Measurements from ENCODE around the gene ACTL8.

Gene ACTL8

GRCh38 chr1:17816511-17816910, 61.4 kb downstream of the ACTL8 start:
- DNase-seq (ENCODE audit: low spot score) = no peak
- no peak for TF ChIP-seq CTCF (IDR thresholded peaks at IDR 0.05; ENCODE audit: extremely low read depth, missing control alignments)

GRCh38 chr1:17819129-17819802, 64.1 kb downstream of the ACTL8 start:
- DNase-seq (ENCODE audit: low spot score) = no peak
- TF ChIP-seq CTCF (IDR thresholded peaks at IDR 0.05; ENCODE audit: extremely low read depth, missing control alignments) = no peak

- TF ChIP-seq CTCF (IDR thresholded peaks at IDR 0.05; ENCODE audit: extremely low read depth, missing control alignments) = no peak
- DNase-seq (ENCODE audit: low spot score) = no peak
These were observed 65.1 kb downstream of the ACTL8 start for GRCh38 chr1:17820198-17820597.

- no peak for DNase-seq (ENCODE audit: low spot score)
- TF ChIP-seq CTCF (IDR thresholded peaks at IDR 0.05; ENCODE audit: extremely low read depth, missing control alignments) = no peak
These were observed 67.8 kb downstream of the ACTL8 start for GRCh38 chr1:17822741-17823426.

GRCh38 chr1:17825273-17826164, 70.4 kb downstream of the ACTL8 start:
- no peak for TF ChIP-seq CTCF (IDR thresholded peaks at IDR 0.05; ENCODE audit: extremely low read depth, missing control alignments)
- no peak for DNase-seq (ENCODE audit: low spot score)

- DNase-seq (ENCODE audit: low spot score) = peak; percentile 45
- peak; percentile 48 for TF ChIP-seq CTCF (IDR thresholded peaks at IDR 0.05; ENCODE audit: extremely low read depth, missing control alignments)
These were observed 71.0 kb downstream of the ACTL8 start for GRCh38 chr1:17826165-17826488.

- TF ChIP-seq CTCF (IDR thresholded peaks at IDR 0.05; ENCODE audit: extremely low read depth, missing control alignments) = no peak
- no peak for DNase-seq (ENCODE audit: low spot score)
These were observed 73.9 kb downstream of the ACTL8 start for GRCh38 chr1:17828991-17829390.

All from GM20000 (cell line).